ENCODE results near the gene MYH14.
"Not testable (repeated sequence)": the region's sequence is repeated elsewhere in the genome, so short reads cannot be mapped to it uniquely, and the experiment has no call there.

MYH14 gene

GRCh38 chr19:50228153-50228552, 24.7 kb downstream of the MYH14 start:
- not testable (repeated sequence) for FAIRE-seq

- no peak for FAIRE-seq
These were observed 27.2 kb downstream of the MYH14 start for GRCh38 chr19:50230379-50231351.

- not testable (repeated sequence) for FAIRE-seq
These were observed 28.0 kb downstream of the MYH14 start for GRCh38 chr19:50231417-50231816.

- FAIRE-seq, result no peak
These were observed 28.4 kb downstream of the MYH14 start for GRCh38 chr19:50231821-50232220.

- FAIRE-seq, result no peak
These were observed 29.2 kb downstream of the MYH14 start for GRCh38 chr19:50232600-50232999.

- FAIRE-seq, result no peak
These were observed 30.0 kb downstream of the MYH14 start for GRCh38 chr19:50233308-50233910.

- not testable (repeated sequence) for FAIRE-seq
These were observed 34.1 kb downstream of the MYH14 start for GRCh38 chr19:50237493-50237892.

GRCh38 chr19:50238043-50238442, 34.6 kb downstream of the MYH14 start:
- FAIRE-seq, result no peak

GRCh38 chr19:50239921-50240590, 36.6 kb downstream of the MYH14 start:
- FAIRE-seq, result no peak

- FAIRE-seq, result no peak
These were observed 39.2 kb downstream of the MYH14 start for GRCh38 chr19:50242581-50242980.

- FAIRE-seq, result no peak
These were observed 41.3 kb downstream of the MYH14 start for GRCh38 chr19:50244695-50245094.

GRCh38 chr19:50248413-50248812, 45.0 kb downstream of the MYH14 start:
- no peak for FAIRE-seq

- FAIRE-seq, result no peak
These were observed 45.4 kb downstream of the MYH14 start for GRCh38 chr19:50248826-50249225.

GRCh38 chr19:50249636-50250035, 46.2 kb downstream of the MYH14 start:
- FAIRE-seq, result no peak

- FAIRE-seq, result no peak
These were observed 47.2 kb downstream of the MYH14 start for GRCh38 chr19:50250450-50251136.

GRCh38 chr19:50252111-50252886, 48.9 kb downstream of the MYH14 start:
- FAIRE-seq, result no peak

GRCh38 chr19:50252887-50253268, 49.5 kb downstream of the MYH14 start:
- FAIRE-seq, result no peak

GRCh38 chr19:50255115-50255514, 51.7 kb downstream of the MYH14 start:
- FAIRE-seq, result no peak

- no peak for FAIRE-seq
These were observed 53.7 kb downstream of the MYH14 start for GRCh38 chr19:50257141-50257540.

- no peak for FAIRE-seq
These were observed 55.5 kb downstream of the MYH14 start for GRCh38 chr19:50258918-50259372.

- no peak for FAIRE-seq
These were observed 58.1 kb downstream of the MYH14 start for GRCh38 chr19:50261446-50261970.

GRCh38 chr19:50263176-50263575, 59.8 kb downstream of the MYH14 start:
- FAIRE-seq, result no peak
